HepG2 (cell line): Measurements from ENCODE around the gene LRRC32. TPM values are rescaled to one million over a fixed set of nuclear protein-coding genes. Genes with fewer than 3 reads are reported as not detected.

Experiments
- ATAC-seq: fragments of 200-7000 bp; cut with Tn5 transposase; 3 replicates; pipeline ENCODE4 v1.9.1; 2020; ENCODE audit warnings: mild to moderate bottlenecking, moderate library complexity
- BruUV-seq: library from RNA; stranded (reverse); fragments of 400-500 nt; replicated peaks from 2 replicates; lab custom pipeline; 2021; lab: Mats Ljungman, UMichigan
- CTCF ChIA-PET: fragments of 300-600 bp; formaldehyde crosslinking; extraction: SDS; loops from one replicate; lab custom pipeline; 2021; ENCODE audit warnings: low total read pairs, inconsistent platforms, low intra/inter-chr PET ratio; lab: Yijun Ruan, JAX
- POLR2A ChIA-PET: fragments of 350-600 bp; sonication (Branson Sonifier 250); formaldehyde crosslinking; loops from one replicate; lab custom pipeline; 2020; ENCODE audit warnings: antibody characterized with exemption, inconsistent platforms; lab: Yijun Ruan, JAX
- DNase-seq: peaks from one replicate; pipeline ENCODE4 v3.0.0-alpha.2; 2015; ENCODE audit warnings: low spot score
- FAIRE-seq: peaks from 3 replicates; lab custom pipeline; 2011; peaks lifted over from hg19 to GRCh38; lab: Jason Lieb, UNC
- H2AFZ ChIP-seq: one replicate; pipeline ENCODE4 v1.6.1; 2011; ENCODE audit warnings: low read length, inconsistent platforms
- H3K27ac ChIP-seq: fragments of 300-600 bp; 3 replicates; pipeline ENCODE4 v1.8.0; 2011; ENCODE audit warnings: mixed run types, mild to moderate bottlenecking, mixed read lengths, low read length, inconsistent platforms; ENCODE audit not compliant: insufficient read depth; ENCODE audit errors: extremely low read length
- H3K27me3 ChIP-seq, 2 experiments: fragments of 200-600 bp in 1 of 2; 2 replicates in 1 of 2; 3 replicates in 1 of 2; pipeline versions ENCODE4 v1.6.0 to v1.8.0; 2011; ENCODE audit warnings: low read length in 2 of 2, mild to moderate bottlenecking in 2 of 2, moderate library complexity in 2 of 2, inconsistent platforms in 1 of 2; ENCODE audit not compliant: insufficient read depth in 2 of 2, control insufficient read depth in 1 of 2
- H3K36me3 ChIP-seq, 2 experiments: fragments of 200-600 bp in 1 of 2; replicated peaks in 1 of 2; 2 replicates in 1 of 2; 3 replicates in 1 of 2; pipeline versions ENCODE4 v1.5.1 to v1.8.0; 2011; ENCODE audit warnings: low read length in 2 of 2, inconsistent platforms in 1 of 2; ENCODE audit not compliant: insufficient read depth in 2 of 2, control insufficient read depth in 1 of 2
- H3K4me1 ChIP-seq: 2 replicates; pipeline ENCODE4 v1.5.1; 2012; ENCODE audit warnings: low read length, inconsistent platforms; ENCODE audit not compliant: insufficient read depth
- H3K4me2 ChIP-seq: 2 replicates; pipeline ENCODE4 v1.6.0; 2011; ENCODE audit warnings: low read depth, low read length, inconsistent platforms
- H3K4me3 ChIP-seq, 3 experiments: fragments of 200-600 bp in 1 of 3; sonication (generic), shearing (Covaris generic) in 1 of 3; replicated peaks in 1 of 3; 2 replicates each; pipeline ENCODE4 v1.5.1; 2011 to 2016; ENCODE audit warnings: low read length in 3 of 3, inconsistent platforms in 2 of 3, low read depth in 2 of 3, mild to moderate bottlenecking in 2 of 3, control low read depth in 1 of 3, mixed read lengths in 1 of 3; ENCODE audit not compliant: insufficient read depth in 1 of 3
- H3K79me2 ChIP-seq: one replicate; pipeline ENCODE4 v1.6.1; 2011; ENCODE audit warnings: low read length, inconsistent platforms; ENCODE audit not compliant: insufficient read depth
- H3K9ac ChIP-seq: 2 replicates; pipeline ENCODE4 v1.6.0; 2011; ENCODE audit warnings: mild to moderate bottlenecking, low read depth, low read length, inconsistent platforms; ENCODE audit not compliant: insufficient read depth
- H3K9me3 ChIP-seq: 2 replicates; pipeline ENCODE4 v1.5.1; 2012; ENCODE audit warnings: mild to moderate bottlenecking, low read length
- H4K20me1 ChIP-seq: 2 replicates; pipeline ENCODE4 v1.6.0; 2011; ENCODE audit warnings: inconsistent platforms, mild to moderate bottlenecking, low read length, moderate library complexity; ENCODE audit not compliant: insufficient read depth
- DNMT3B ChIP-seq: conservative IDR thresholded peaks from 2 replicates; pipeline ENCODE4 v1.6.1; 2016; ENCODE audit warnings: missing biosample characterization, control low read depth
- FLYWCH1 ChIP-seq: sonication (generic); formaldehyde crosslinking; IDR thresholded peaks from 2 replicates; pipeline ENCODE4 v1.8.1; 2023; ENCODE audit warnings: mild to moderate bottlenecking, missing genetic modification reagents
- GTF2F1 ChIP-seq: fragments of 150-350 bp; IDR thresholded peaks from 2 replicates; pipeline ENCODE4 v1.6.1; 2014; ENCODE audit warnings: low read length
- MEIS2 ChIP-seq: sonication (generic); formaldehyde crosslinking; IDR thresholded peaks from 2 replicates; pipeline ENCODE4 v1.9.0; 2021; ENCODE audit warnings: mild to moderate bottlenecking, missing genetic modification reagents
- NCOA5 ChIP-seq: sonication (generic); formaldehyde crosslinking; IDR thresholded peaks from 2 replicates; pipeline ENCODE4 v1.4.0; 2020; ENCODE audit warnings: missing genetic modification reagents
- SRSF4 ChIP-seq: fragments of 200-400 bp; formaldehyde crosslinking; IDR thresholded peaks from one replicate; pipeline ENCODE4 v1.6.1; 2018; ENCODE audit warnings: mild to moderate bottlenecking, low read depth, low read length, moderate library complexity; ENCODE audit not compliant: poor library complexity, severe bottlenecking
- TSC22D2 ChIP-seq: sonication (generic); formaldehyde crosslinking; IDR thresholded peaks from 2 replicates; pipeline ENCODE4 v1.5.1; 2020; ENCODE audit warnings: missing genetic modification reagents, mild to moderate bottlenecking, borderline replicate concordance
- ZFP36L2 ChIP-seq: sonication (generic); formaldehyde crosslinking; IDR thresholded peaks from 2 replicates; pipeline ENCODE4 v1.4.0; 2020; ENCODE audit warnings: missing genetic modification reagents
- ZNF3 ChIP-seq: IDR thresholded peaks from 2 replicates; pipeline ENCODE4 v1.7.0; 2017; ENCODE audit warnings: inconsistent platforms
- ZNF343 ChIP-seq: sonication (generic); formaldehyde crosslinking; IDR thresholded peaks from 2 replicates; pipeline ENCODE4 v1.4.0; 2020; ENCODE audit warnings: mild to moderate bottlenecking, missing genetic modification reagents
- ZNF737 ChIP-seq: sonication (generic); formaldehyde crosslinking; IDR thresholded peaks from 2 replicates; pipeline ENCODE4 v1.5.0; 2020; ENCODE audit warnings: missing genetic modification reagents, mild to moderate bottlenecking, borderline replicate concordance
- ZNF746 ChIP-seq: sonication (generic); formaldehyde crosslinking; IDR thresholded peaks from 2 replicates; pipeline ENCODE4 v1.8.0; 2022; ENCODE audit warnings: mild to moderate bottlenecking, missing genetic modification reagents
- ZNF776 ChIP-seq: sonication (generic); formaldehyde crosslinking; IDR thresholded peaks from 2 replicates; pipeline ENCODE4 v1.4.0; 2020; ENCODE audit warnings: mild to moderate bottlenecking, missing genetic modification reagents
- ZNF777 ChIP-seq: sonication (generic); formaldehyde crosslinking; IDR thresholded peaks from 2 replicates; pipeline ENCODE4 v1.4.0; 2020; ENCODE audit warnings: missing genetic modification reagents
- ZNF782 ChIP-seq: sonication (generic); formaldehyde crosslinking; IDR thresholded peaks from 2 replicates; pipeline ENCODE4 v1.4.0; 2020; ENCODE audit warnings: missing genetic modification reagents, mild to moderate bottlenecking, borderline replicate concordance
- ZSCAN22 ChIP-seq: sonication (generic); formaldehyde crosslinking; IDR thresholded peaks from 2 replicates; pipeline ENCODE4 v1.4.0; 2020; ENCODE audit warnings: mild to moderate bottlenecking, missing genetic modification reagents
- WGBS: methylation state at CpG from one replicate; pipeline ENCODE4 v1.1.6; 2017; ENCODE audit warnings: low lambda C conversion rate; 5-methylcytosine and 5-hydroxymethylcytosine counted together
- in situ Hi-C: cut with HindIII; loops from 2 replicates; pipeline ENCODE4 v1.10.0; 2017; ENCODE audit warnings: low pct_unique_long_range_greater_than_20kb; ENCODE audit not compliant: extremely low pct_ligation_motif_present
- intact Hi-C: fragments of 100-400 bp; cut with micrococcal nuclease; formaldehyde crosslinking; loops from one replicate; pipeline ENCODE4 v1.10.0; 2022; ENCODE audit not compliant: unreplicated experiment
- polyA plus RNA-seq, 8 experiments: library from polyadenylated mRNA; depleted of rRNA in 3 of 8; stranded (reverse) in 7 of 8; unstranded in 1 of 8; fragments of >200 nt; fragmentation: Illumina TruSeq in 4 of 8; extraction: Trizol in 4 of 8; gene quantifications; 2 replicates each; pipeline versions ENCODE4 v1.2.1 to v1.2.3, GENCODE V29; 2011 to 2016; ENCODE audit warnings: low read depth in 4 of 8, missing spikeins in 1 of 8, mixed read lengths in 1 of 8; ENCODE audit not compliant: insufficient read depth in 1 of 8
- total RNA-seq, 5 experiments: library from RNA; depleted of rRNA; stranded (reverse); fragments of >200 nt; fragmentation: Illumina TruSeq; extraction: Trizol; gene quantifications; 2 replicates each; pipeline ENCODE4 v1.2.3, GENCODE V29; 2016; ENCODE audit warnings: low read depth in 1 of 5
- TF ChIP-seq, protein P1 (sequence below): sonication (generic); formaldehyde crosslinking; IDR thresholded peaks from 2 replicates; pipeline ENCODE4 v1.5.1; 2020; ENCODE audit warnings: mild to moderate bottlenecking, missing genetic modification reagents, borderline replicate concordance
- TF ChIP-seq, protein P2 (sequence below): sonication (generic); formaldehyde crosslinking; IDR thresholded peaks from 2 replicates; pipeline ENCODE4 v1.5.0; 2020; ENCODE audit warnings: missing genetic modification reagents

The LRRC32 gene
- total and polyA plus RNA-seq, 2 of the 13 experiments (the other 11 are each of a cell fraction or from before 2014, with no cell fraction given), result 0.07 TPM; not detected in 1

DNA sequence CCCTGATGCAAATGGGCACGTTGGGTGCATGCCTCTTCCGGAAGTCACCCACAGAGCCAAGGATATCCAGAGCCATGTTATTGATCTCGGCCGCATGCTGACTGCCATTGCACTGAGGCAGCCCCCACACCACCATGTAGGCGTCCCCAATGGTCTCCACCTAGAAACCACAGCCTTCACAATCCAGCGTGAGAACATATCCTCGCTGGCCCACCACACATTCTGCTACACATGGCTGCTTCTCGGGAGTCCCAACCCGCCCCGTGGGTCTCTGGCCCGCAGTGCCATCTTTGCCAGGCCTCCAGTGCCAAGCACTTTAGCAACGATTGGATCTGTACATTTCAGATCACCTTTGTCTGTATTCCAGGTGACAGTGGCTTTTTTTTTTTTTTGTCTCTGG, 26.2 kb upstream of the LRRC32 start:
- in situ Hi-C loops (no loop called here), intact Hi-C loops (no loop called here)
- no peak for DNase-seq
- BruUV-seq, result no TSS peak
- 49% methylated on average over 10 of the region's 12 CpGs for WGBS
- no peak overlapping the region for H3K4me3 ChIP-seq
- no peak overlapping the region for H3K9ac ChIP-seq
- no peak for ATAC-seq
- no peaks in the 10 kb centered on the region for H3K4me1 ChIP-seq
- TF ChIP-seq ZSCAN22 (CRISPR knock-in tag) (no peak), ZNF782 (CRISPR knock-in tag) (no peak), GTF2F1 (no peak), ZNF746 (no peak), DNMT3B (no peak), ZFP36L2 (CRISPR knock-in tag) (no peak), ZNF3 (CRISPR knock-in tag) (no peak), ZNF777 (CRISPR knock-in tag) (no peak), ZNF343 (CRISPR knock-in tag) (no peak), ZNF737 (CRISPR knock-in tag) (no peak), SRSF4 (no peak), TSC22D2 (CRISPR knock-in tag) (no peak), MEIS2 (CRISPR knock-in tag) (no peak), ZNF776 (CRISPR knock-in tag) (no peak), FLYWCH1 (CRISPR knock-in tag) (no peak), NCOA5 (no peak)
- TF ChIP-seq, protein P1, sequence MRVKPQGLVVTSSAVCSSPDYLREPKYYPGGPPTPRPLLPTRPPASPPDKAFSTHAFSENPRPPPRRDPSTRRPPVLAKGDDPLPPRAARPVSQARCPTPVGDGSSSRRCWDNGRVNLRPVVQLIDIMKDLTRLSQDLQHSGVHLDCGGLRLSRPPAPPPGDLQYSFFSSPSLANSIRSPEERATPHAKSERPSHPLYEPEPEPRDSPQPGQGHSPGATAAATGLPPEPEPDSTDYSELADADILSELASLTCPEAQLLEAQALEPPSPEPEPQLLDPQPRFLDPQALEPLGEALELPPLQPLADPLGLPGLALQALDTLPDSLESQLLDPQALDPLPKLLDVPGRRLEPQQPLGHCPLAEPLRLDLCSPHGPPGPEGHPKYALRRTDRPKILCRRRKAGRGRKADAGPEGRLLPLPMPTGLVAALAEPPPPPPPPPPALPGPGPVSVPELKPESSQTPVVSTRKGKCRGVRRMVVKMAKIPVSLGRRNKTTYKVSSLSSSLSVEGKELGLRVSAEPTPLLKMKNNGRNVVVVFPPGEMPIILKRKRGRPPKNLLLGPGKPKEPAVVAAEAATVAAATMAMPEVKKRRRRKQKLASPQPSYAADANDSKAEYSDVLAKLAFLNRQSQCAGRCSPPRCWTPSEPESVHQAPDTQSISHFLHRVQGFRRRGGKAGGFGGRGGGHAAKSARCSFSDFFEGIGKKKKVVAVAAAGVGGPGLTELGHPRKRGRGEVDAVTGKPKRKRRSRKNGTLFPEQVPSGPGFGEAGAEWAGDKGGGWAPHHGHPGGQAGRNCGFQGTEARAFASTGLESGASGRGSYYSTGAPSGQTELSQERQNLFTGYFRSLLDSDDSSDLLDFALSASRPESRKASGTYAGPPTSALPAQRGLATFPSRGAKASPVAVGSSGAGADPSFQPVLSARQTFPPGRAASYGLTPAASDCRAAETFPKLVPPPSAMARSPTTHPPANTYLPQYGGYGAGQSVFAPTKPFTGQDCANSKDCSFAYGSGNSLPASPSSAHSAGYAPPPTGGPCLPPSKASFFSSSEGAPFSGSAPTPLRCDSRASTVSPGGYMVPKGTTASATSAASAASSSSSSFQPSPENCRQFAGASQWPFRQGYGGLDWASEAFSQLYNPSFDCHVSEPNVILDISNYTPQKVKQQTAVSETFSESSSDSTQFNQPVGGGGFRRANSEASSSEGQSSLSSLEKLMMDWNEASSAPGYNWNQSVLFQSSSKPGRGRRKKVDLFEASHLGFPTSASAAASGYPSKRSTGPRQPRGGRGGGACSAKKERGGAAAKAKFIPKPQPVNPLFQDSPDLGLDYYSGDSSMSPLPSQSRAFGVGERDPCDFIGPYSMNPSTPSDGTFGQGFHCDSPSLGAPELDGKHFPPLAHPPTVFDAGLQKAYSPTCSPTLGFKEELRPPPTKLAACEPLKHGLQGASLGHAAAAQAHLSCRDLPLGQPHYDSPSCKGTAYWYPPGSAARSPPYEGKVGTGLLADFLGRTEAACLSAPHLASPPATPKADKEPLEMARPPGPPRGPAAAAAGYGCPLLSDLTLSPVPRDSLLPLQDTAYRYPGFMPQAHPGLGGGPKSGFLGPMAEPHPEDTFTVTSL (CRISPR knock-in tag), result no peak
- TF ChIP-seq, protein P2, sequence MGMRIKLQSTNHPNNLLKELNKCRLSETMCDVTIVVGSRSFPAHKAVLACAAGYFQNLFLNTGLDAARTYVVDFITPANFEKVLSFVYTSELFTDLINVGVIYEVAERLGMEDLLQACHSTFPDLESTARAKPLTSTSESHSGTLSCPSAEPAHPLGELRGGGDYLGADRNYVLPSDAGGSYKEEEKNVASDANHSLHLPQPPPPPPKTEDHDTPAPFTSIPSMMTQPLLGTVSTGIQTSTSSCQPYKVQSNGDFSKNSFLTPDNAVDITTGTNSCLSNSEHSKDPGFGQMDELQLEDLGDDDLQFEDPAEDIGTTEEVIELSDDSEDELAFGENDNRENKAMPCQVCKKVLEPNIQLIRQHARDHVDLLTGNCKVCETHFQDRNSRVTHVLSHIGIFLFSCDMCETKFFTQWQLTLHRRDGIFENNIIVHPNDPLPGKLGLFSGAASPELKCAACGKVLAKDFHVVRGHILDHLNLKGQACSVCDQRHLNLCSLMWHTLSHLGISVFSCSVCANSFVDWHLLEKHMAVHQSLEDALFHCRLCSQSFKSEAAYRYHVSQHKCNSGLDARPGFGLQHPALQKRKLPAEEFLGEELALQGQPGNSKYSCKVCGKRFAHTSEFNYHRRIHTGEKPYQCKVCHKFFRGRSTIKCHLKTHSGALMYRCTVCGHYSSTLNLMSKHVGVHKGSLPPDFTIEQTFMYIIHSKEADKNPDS, result no peak
- no peaks in the 10 kb centered on the region for H3K9me3 ChIP-seq
- FAIRE-seq, result no peak
- POLR2A ChIA-PET, result no interaction called here
- no peak overlapping the region for H3K27ac ChIP-seq
- no peak overlapping the region for H2AFZ ChIP-seq
- H4K20me1 ChIP-seq, result no peaks in the 10 kb centered on the region
- H3K79me2 ChIP-seq, result no peaks in the 10 kb centered on the region
- CTCF ChIA-PET, result no interaction called here
- H3K4me2 ChIP-seq, result no peak overlapping the region
- H3K27me3 ChIP-seq, result peaks cover 3 to 20% of the 10 kb centered on the region in 2 experiments; a peak in 3 of 5 replicates
- H3K36me3 ChIP-seq, result no peaks in the 10 kb centered on the region
